H1 (cell line): Measurements from ENCODE around the gene BSPRY.

ENCODE experiments used
- EGR1 ChIP-seq: IDR thresholded peaks from 2 replicates; pipeline ENCODE4 v1.6.1; 2011; ENCODE audit warnings: low read depth, low read length, borderline replicate concordance
- EZH2 ChIP-seq: fragments of 200-600 bp; sonication (generic); IDR thresholded peaks from 2 replicates; pipeline ENCODE4 v1.7.1; 2012; ENCODE audit warnings: low read depth, mild to moderate bottlenecking, moderate library complexity, low read length, inconsistent platforms; ENCODE audit not compliant: severe bottlenecking
- FOSL1 ChIP-seq: IDR thresholded peaks from 2 replicates; pipeline ENCODE4 v1.6.1; 2011; ENCODE audit warnings: mild to moderate bottlenecking, low read depth, low read length, moderate library complexity; ENCODE audit not compliant: insufficient read depth
- GABPA ChIP-seq: IDR thresholded peaks from 2 replicates; pipeline ENCODE4 v1.6.1; 2011; ENCODE audit warnings: mild to moderate bottlenecking, low read length, moderate library complexity, borderline replicate concordance; ENCODE audit not compliant: insufficient read depth
- KDM4A ChIP-seq: IDR thresholded peaks from one replicate; pipeline ENCODE4 v1.7.1; 2012; ENCODE audit warnings: low read depth, mild to moderate bottlenecking, moderate library complexity, low read length, inconsistent platforms; ENCODE audit not compliant: severe bottlenecking
- POLR2A ChIP-seq, 2 experiments: IDR thresholded peaks; 1 replicate in 1 of 2; 2 replicates in 1 of 2; pipeline ENCODE4 v1.6.1; 2011; ENCODE audit warnings: low read depth in 2 of 2, low read length in 2 of 2, mild to moderate bottlenecking in 2 of 2; ENCODE audit errors: control extremely low read depth in 1 of 2
- RAD21 ChIP-seq, 2 experiments: IDR thresholded peaks in 1 of 2; conservative IDR thresholded peaks in 1 of 2; 2 replicates each; pipeline ENCODE4 v1.6.1; 2011; ENCODE audit warnings: low read depth in 2 of 2, low read length in 2 of 2, improper control_type of control experiment in 1 of 2, inconsistent platforms in 1 of 2, mild to moderate bottlenecking in 1 of 2, moderate library complexity in 1 of 2
- RNF2 ChIP-seq: fragments of 200-900, 300-1000 bp; sonication (generic); IDR thresholded peaks from 2 replicates; pipeline ENCODE4 v1.7.1; 2016; ENCODE audit warnings: borderline replicate concordance, low read depth, mild to moderate bottlenecking, antibody characterized with exemption, low read length; ENCODE audit not compliant: poor library complexity, severe bottlenecking; ENCODE audit errors: missing control alignments
- TAF1 ChIP-seq: IDR thresholded peaks from 2 replicates; pipeline ENCODE4 v1.6.1; 2011; ENCODE audit warnings: mild to moderate bottlenecking, low read depth, low read length
- TCF12 ChIP-seq: IDR thresholded peaks from 2 replicates; pipeline ENCODE4 v1.6.1; 2011; ENCODE audit warnings: low read depth, mild to moderate bottlenecking, low read length
- YY1 ChIP-seq: IDR thresholded peaks from 2 replicates; pipeline ENCODE4 v1.6.1; 2011; ENCODE audit warnings: low read depth, mild to moderate bottlenecking, low read length
- TF ChIP-seq, protein P1 (sequence below), 3 experiments: IDR thresholded peaks; 1 replicate in 2 of 3; 2 replicates in 1 of 3; pipeline versions ENCODE4 v1.5.1 to v1.6.1; 2011; ENCODE audit warnings: low read length in 3 of 3, mild to moderate bottlenecking in 3 of 3, inconsistent platforms in 2 of 3, low read depth in 1 of 3, moderate library complexity in 1 of 3; ENCODE audit not compliant: insufficient read depth in 1 of 3; ENCODE audit errors: control extremely low read depth in 1 of 3
- TF ChIP-seq, protein P2 (sequence below): IDR thresholded peaks from 2 replicates; pipeline ENCODE4 v1.6.1; 2012; ENCODE audit warnings: low read length, inconsistent platforms

DNA sequence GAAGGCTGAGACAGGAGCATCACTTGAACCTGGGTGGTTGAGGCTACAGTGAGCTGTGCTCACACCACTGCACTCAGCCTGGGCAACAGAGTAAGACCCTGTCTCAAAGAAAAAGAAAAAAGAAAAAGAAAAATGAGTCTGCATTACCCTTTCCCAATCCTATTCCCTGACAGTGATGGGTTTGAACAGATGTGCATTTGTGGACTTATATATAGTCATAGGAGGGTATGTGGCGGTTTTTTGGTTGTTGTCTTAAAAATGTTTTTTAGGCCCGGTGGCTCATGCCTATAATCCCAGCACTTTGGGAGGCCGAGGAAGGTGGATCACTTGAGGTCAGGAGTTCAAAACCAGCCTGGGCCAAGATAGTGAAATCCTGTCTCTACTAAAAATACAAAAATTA, 14.0 kb downstream of the BSPRY start:
- TF ChIP-seq GABPA (no peak), YY1 (no peak), KDM4A (no peak), FOSL1 (no peak), RAD21 (IDR thresholded peaks at IDR 0.05 in 1 of 2, conservative IDR thresholded peaks at IDR 0.05 in 1 of 2; ENCODE audit: low read depth in 2 of 2, low read length in 2 of 2) (no peak), TCF12 (no peak), POLR2A (IDR thresholded peaks at IDR 0.05; ENCODE audit: control extremely low read depth in 1 of 2, low read depth in 2 of 2, low read length in 2 of 2) (no peak), EZH2 (no peak), RNF2 (no peak), EGR1 (no peak), TAF1 (no peak)
- TF ChIP-seq, protein P1, sequence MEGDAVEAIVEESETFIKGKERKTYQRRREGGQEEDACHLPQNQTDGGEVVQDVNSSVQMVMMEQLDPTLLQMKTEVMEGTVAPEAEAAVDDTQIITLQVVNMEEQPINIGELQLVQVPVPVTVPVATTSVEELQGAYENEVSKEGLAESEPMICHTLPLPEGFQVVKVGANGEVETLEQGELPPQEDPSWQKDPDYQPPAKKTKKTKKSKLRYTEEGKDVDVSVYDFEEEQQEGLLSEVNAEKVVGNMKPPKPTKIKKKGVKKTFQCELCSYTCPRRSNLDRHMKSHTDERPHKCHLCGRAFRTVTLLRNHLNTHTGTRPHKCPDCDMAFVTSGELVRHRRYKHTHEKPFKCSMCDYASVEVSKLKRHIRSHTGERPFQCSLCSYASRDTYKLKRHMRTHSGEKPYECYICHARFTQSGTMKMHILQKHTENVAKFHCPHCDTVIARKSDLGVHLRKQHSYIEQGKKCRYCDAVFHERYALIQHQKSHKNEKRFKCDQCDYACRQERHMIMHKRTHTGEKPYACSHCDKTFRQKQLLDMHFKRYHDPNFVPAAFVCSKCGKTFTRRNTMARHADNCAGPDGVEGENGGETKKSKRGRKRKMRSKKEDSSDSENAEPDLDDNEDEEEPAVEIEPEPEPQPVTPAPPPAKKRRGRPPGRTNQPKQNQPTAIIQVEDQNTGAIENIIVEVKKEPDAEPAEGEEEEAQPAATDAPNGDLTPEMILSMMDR (IDR thresholded peaks at IDR 0.05; ENCODE audit: control extremely low read depth in 1 of 3, insufficient read depth in 1 of 3, low read depth in 1 of 3, low read length in 3 of 3), result no peak
- TF ChIP-seq, protein P2, sequence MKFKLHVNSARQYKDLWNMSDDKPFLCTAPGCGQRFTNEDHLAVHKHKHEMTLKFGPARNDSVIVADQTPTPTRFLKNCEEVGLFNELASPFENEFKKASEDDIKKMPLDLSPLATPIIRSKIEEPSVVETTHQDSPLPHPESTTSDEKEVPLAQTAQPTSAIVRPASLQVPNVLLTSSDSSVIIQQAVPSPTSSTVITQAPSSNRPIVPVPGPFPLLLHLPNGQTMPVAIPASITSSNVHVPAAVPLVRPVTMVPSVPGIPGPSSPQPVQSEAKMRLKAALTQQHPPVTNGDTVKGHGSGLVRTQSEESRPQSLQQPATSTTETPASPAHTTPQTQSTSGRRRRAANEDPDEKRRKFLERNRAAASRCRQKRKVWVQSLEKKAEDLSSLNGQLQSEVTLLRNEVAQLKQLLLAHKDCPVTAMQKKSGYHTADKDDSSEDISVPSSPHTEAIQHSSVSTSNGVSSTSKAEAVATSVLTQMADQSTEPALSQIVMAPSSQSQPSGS, result no peak
